ENCODE measurements around the gene ASIC4. TPM values are rescaled to one million over a fixed set of nuclear protein-coding genes. Genes with fewer than 3 reads are reported as not detected.

ASIC4 gene
- total and polyA plus RNA-seq, 12 donors: 0.15 to 0.43 (median 0.20) TPM; not detected in 7

- intact Hi-C loops (cut with DNase I): loop anchor here in 1 of 10 donors (10.0 kb wide), 1 partner anchor 72 kb away; no protein-coding TSS in a partner anchor
- DNase-seq: no peak
- H3K27ac ChIP-seq: peak overlapping the region in 3 of 10 donors; percentile 2 to 36 (median 3)
- ATAC-seq: no peak
- peaks cover 0 to 73% (median 12%) of the 10 kb centered on the region in 9 donors for H3K36me3 ChIP-seq
- H3K4me3 ChIP-seq: no peak overlapping the region
- TF ChIP-seq CTCF (IDR thresholded peaks at IDR 0.05): no peak
- H3K4me1 ChIP-seq: peaks cover 0 to 23% (median 3%) of the 10 kb centered on the region in 9 donors
- no peaks in the 10 kb centered on the region for H3K9me3 ChIP-seq
- H3K27me3 ChIP-seq: no peaks in the 10 kb centered on the region
- WGBS, 2 donors: 81 to 83% methylated on average over 35 of the region's 35 CpGs
Measured at GRCh38 chr2:219562049-219563020, 48.1 kb downstream of the ASIC4 start.

GRCh38 chr2:219563271-219563928 lies 49.1 kb downstream of the ASIC4 start:
- WGBS, 2 donors: 93 to 94% methylated on average over 20 of the region's 20 CpGs
- Histone ChIP-seq H3K36me3 (peaks cover 0 to 70% (median 12%) of the 10 kb centered on the region in 9 donors), H3K27ac (no peak overlapping the region)

GRCh38 chr2:219565130-219566080 lies 51.1 kb downstream of the ASIC4 start:
- Histone ChIP-seq H3K27ac (no peak overlapping the region), H3K9me3 (no peaks in the 10 kb centered on the region), H3K27me3 (peaks cover 0 to 17% (median 0%) of the 10 kb centered on the region in 7 donors), H3K36me3 (peaks cover 0 to 74% (median 12%) of the 10 kb centered on the region in 9 donors), H3K4me1 (peaks cover 2 to 42% (median 11%) of the 10 kb centered on the region in 9 donors), H3K4me3 (no peak overlapping the region)
- intact Hi-C loops (cut with DNase I): loop anchor here in 2 of 10 donors (5.0 to 10.0 kb wide), 2 partner anchors 62 to 69 kb away; partner anchors contain the start of gene SLC4A3 (in 1 of the 2)
- WGBS, 2 donors: 64 to 73% methylated on average over 21 of the region's 21 CpGs
- ATAC-seq (no peak), DNase-seq (no peak)
- TF ChIP-seq CTCF (IDR thresholded peaks at IDR 0.05): no peak

More at GRCh38 chr2:219563271-219563928, 49.1 kb downstream of the ASIC4 start:
- intact Hi-C loops (cut with DNase I): loop anchor here in 1 of 10 donors (10.0 kb wide), 1 partner anchor 71 kb away; no protein-coding TSS in a partner anchor
- Histone ChIP-seq H3K4me3 (no peak overlapping the region), H3K27me3 (no peaks in the 10 kb centered on the region), H3K4me1 (peaks cover 0 to 28% (median 3%) of the 10 kb centered on the region in 9 donors), H3K9me3 (no peaks in the 10 kb centered on the region)
- TF ChIP-seq CTCF (IDR thresholded peaks at IDR 0.05): no peak
- no peak for ATAC-seq
- DNase-seq: no peak
